GM18909 (cell line): Measurements from ENCODE around the gene PMS2.
"Not testable (repeated sequence)": the region's sequence is repeated elsewhere in the genome, so short reads cannot be mapped to it uniquely, and the experiment has no call there.

Experiments
- ATAC-seq: cut with Tn5 transposase; IDR thresholded peaks from one replicate; pipeline ENCODE4 v1.9.1; 2021; ENCODE audit warnings: mild to moderate bottlenecking; ENCODE audit not compliant: unreplicated experiment, poor library complexity

The PMS2 gene

GRCh38 chr7:6015917-6016652 lies 7.2 kb upstream of the PMS2 start:
- ATAC-seq = no peak

- no peak for ATAC-seq
Measured at GRCh38 chr7:6012355-6013104, 3.7 kb upstream of the PMS2 start.

GRCh38 chr7:6011541-6011940 lies 2.7 kb upstream of the PMS2 start:
- ATAC-seq = no peak

GRCh38 chr7:6010370-6010769 lies 1.5 kb upstream of the PMS2 start:
- ATAC-seq = not testable (repeated sequence)

GRCh38 chr7:6007835-6008590 lies 836 bp downstream of the PMS2 start:
- not testable (repeated sequence) for ATAC-seq

- no peak for ATAC-seq
Measured at GRCh38 chr7:6007386-6007785, 1.5 kb downstream of the PMS2 start.

- ATAC-seq = no peak
Measured at GRCh38 chr7:5997210-5997808, 11.5 kb downstream of the PMS2 start.

- not testable (repeated sequence) for ATAC-seq
Measured at GRCh38 chr7:5987061-5987460, 21.8 kb downstream of the PMS2 start.

GRCh38 chr7:5979680-5980314 lies 29.1 kb downstream of the PMS2 start:
- ATAC-seq = not testable (repeated sequence)

- not testable (repeated sequence) for ATAC-seq
Measured at GRCh38 chr7:5973580-5973979, 35.3 kb downstream of the PMS2 start.

- ATAC-seq = not testable (repeated sequence)
Measured at GRCh38 chr7:5970347-5970911, 38.4 kb downstream of the PMS2 start, which contains the start of gene RSPH10B. TSS of gene RSPH10B (minus strand) at chr7:5970689. CDS start at chr7:5967116, 3,573 bp downstream.

- not testable (repeated sequence) for ATAC-seq
Measured at GRCh38 chr7:5963810-5964209, 45.0 kb downstream of the PMS2 start.

- ATAC-seq = not testable (repeated sequence)
Measured at GRCh38 chr7:5963205-5963604, 45.6 kb downstream of the PMS2 start.

- ATAC-seq = not testable (repeated sequence)
Measured at GRCh38 chr7:5934945-5935450, 73.9 kb downstream of the PMS2 start.

- not testable (repeated sequence) for ATAC-seq
Measured at GRCh38 chr7:5931905-5932644, 76.8 kb downstream of the PMS2 start.

GRCh38 chr7:5931250-5931649 lies 77.6 kb downstream of the PMS2 start:
- ATAC-seq = not testable (repeated sequence)

- not testable (repeated sequence) for ATAC-seq
Measured at GRCh38 chr7:5930290-5930689, 78.6 kb downstream of the PMS2 start.

GRCh38 chr7:5926263-5926870 lies 82.5 kb downstream of the PMS2 start:
- not testable (repeated sequence) for ATAC-seq
